ENCODE measurements around the gene VSX1. TPM values are rescaled to one million over a fixed set of nuclear protein-coding genes. Genes with fewer than 3 reads are reported as not detected.

VSX1 gene
- total and polyA plus RNA-seq, 2 of the 4 experiments (the other 2 are of a cell fraction), result not detected

- POLR2A ChIA-PET (ENCODE audit: unreplicated experiment), result no interaction called here
- WGBS, 2 experiments (ENCODE audit: extremely low coverage in 2 of 2, insufficient read length in 1 of 2), result 60% methylated on average over 1 of the region's 8 CpGs; no CpG with 5 or more reads in 1 of the 2 experiments
- no peak overlapping the region for H3K4me3 ChIP-seq (ENCODE audit: insufficient read depth, low read depth, low read length)
- no peak overlapping the region for H3K14ac ChIP-seq (replicated peaks; ENCODE audit: low read depth, low read length)
- H3K9me1 ChIP-seq (ENCODE audit: insufficient read depth, low read length), result no peaks in the 10 kb centered on the region
- H3K4ac ChIP-seq (ENCODE audit: low read depth, low read length), result no peak overlapping the region
- peaks cover 66% of the 10 kb centered on the region for H3K27me3 ChIP-seq (ENCODE audit: control insufficient read depth, insufficient read depth, low read length)
- H2BK15ac ChIP-seq (ENCODE audit: low read depth, low read length), result no peak overlapping the region
- H3K23ac ChIP-seq (ENCODE audit: low read depth, low read length), result no peak overlapping the region
- H3K9ac ChIP-seq (ENCODE audit: low read depth, low read length), result no peak overlapping the region
- H4K8ac ChIP-seq (ENCODE audit: low read depth in 2 of 2, low read length in 2 of 2), result no peak overlapping the region
- DNase-seq, result no peak
- CTCF ChIA-PET, result interaction anchor here (1.6 kb wide), 1 partner anchor 20 kb away, joined by 3 read pairs; no protein-coding TSS in a partner anchor
- no peak overlapping the region for H2BK5ac ChIP-seq (ENCODE audit: low read depth, low read length, poor library complexity, severe bottlenecking)
- no peak overlapping the region for H4K5ac ChIP-seq (ENCODE audit: low read depth, low read length)
- no peak overlapping the region for H3K18ac ChIP-seq (ENCODE audit: low read depth, low read length)
- no peak overlapping the region for H4K91ac ChIP-seq (ENCODE audit: insufficient read depth, low read depth, low read length)
- no peak overlapping the region for H2AFZ ChIP-seq (replicated peaks; ENCODE audit: low read length, poor library complexity)
- no peak overlapping the region for H2AK5ac ChIP-seq (ENCODE audit: low read depth, low read length)
- H2BK120ac ChIP-seq (ENCODE audit: low read depth, low read length), result no peak overlapping the region
- ATAC-seq (ENCODE audit: low read depth), result no peak
- dilution Hi-C loops (cut with HindIII; ENCODE audit: low sequenced_read_pairs, unreplicated experiment) (no loop called here), intact Hi-C loops (cut with micrococcal nuclease) (no loop called here), in situ Hi-C loops (cut with MboI; ENCODE audit: low sequenced_read_pairs) (loop anchor here (5.0 to 10.0 kb wide), 2 partner anchors 63 to 195 kb away; no protein-coding TSS in a partner anchor)
- H3K56ac ChIP-seq (ENCODE audit: extremely low read depth, insufficient read depth, low read length), result no peak overlapping the region
- no peak overlapping the region for H2BK20ac ChIP-seq (ENCODE audit: low read depth, low read length)
- H4K20me1 ChIP-seq (ENCODE audit: insufficient read depth, low read length), result no peaks in the 10 kb centered on the region; the same call in 1 of the 2 replicates
- no peaks in the 10 kb centered on the region for H3K36me3 ChIP-seq (ENCODE audit: control insufficient read depth, insufficient read depth, low read length)
- no peak overlapping the region for H3K27ac ChIP-seq (ENCODE audit: insufficient read depth, low read length)
- H3K4me2 ChIP-seq (ENCODE audit: low read depth, low read length), result no peak overlapping the region
- no peaks in the 10 kb centered on the region for H3K79me1 ChIP-seq (ENCODE audit: low read depth in 1 of 2, low read length in 2 of 2)
- H3K9me3 ChIP-seq (ENCODE audit: control insufficient read depth, insufficient read depth, low read length), result no peaks in the 10 kb centered on the region
- H2AK9ac ChIP-seq (replicated peaks; ENCODE audit: low read depth, low read length, poor library complexity), result no peak overlapping the region
- BruUV-seq (replicated peaks), result no TSS peak
- peaks cover 6% of the 10 kb centered on the region; the same call in 1 of the 2 replicates for H3K4me1 ChIP-seq (ENCODE audit: control insufficient read depth, insufficient read depth, low read length)
- no peak for TF ChIP-seq SMC3 (IDR thresholded peaks at IDR 0.05; ENCODE audit: low read depth, low read length)
- TF ChIP-seq MXI1 (IDR thresholded peaks at IDR 0.05; ENCODE audit: borderline replicate concordance, low read depth, low read length), result no peak
- no peak for TF ChIP-seq CEBPB (IDR thresholded peaks at IDR 0.05; ENCODE audit: low read depth, low read length)
- TF ChIP-seq ELK1 (IDR thresholded peaks at IDR 0.05; ENCODE audit: borderline replicate concordance, low read depth, low read length), result no peak
- no peak for TF ChIP-seq MAFK (IDR thresholded peaks at IDR 0.05; ENCODE audit: low read depth, low read length)
- no peak for TF ChIP-seq CHD1 (IDR thresholded peaks at IDR 0.05; ENCODE audit: low read depth, low read length)
- TF ChIP-seq CTCF (conservative IDR thresholded peaks at IDR 0.05; ENCODE audit: low read depth, low read length), result no peak
Measured at GRCh38 chr20:25059866-25060465, 22.0 kb downstream of the VSX1 start.

Data from IMR-90 (cell line).